OCI-LY1 (cell line): ENCODE data around the gene HCN1.

Experiments
- CTCF ChIP-seq: fragments of 200-600 bp; sonication (generic), shearing (Covaris generic); IDR thresholded peaks from 2 replicates; pipeline ENCODE4 v1.5.1; 2017; ENCODE audit warnings: mild to moderate bottlenecking, antibody characterized with exemption, low read length, moderate library complexity, mixed read lengths
- EZH2 ChIP-seq: fragments of 200-600 bp; sonication (generic), shearing (Covaris generic); IDR thresholded peaks from 2 replicates; pipeline ENCODE4 v1.8.0; 2017; ENCODE audit warnings: borderline replicate concordance, mixed run types, mild to moderate bottlenecking, antibody characterized with exemption, low read length, moderate library complexity, mixed read lengths

GRCh38 chr5:45271626-45272025 is 424.6 kb downstream of the HCN1 start:
- TF ChIP-seq CTCF, result no peak
- no peak for TF ChIP-seq EZH2
